Neutrophil (primary cell): ENCODE results near the gene PTMS.

Experiments used
- H3K27ac ChIP-seq: fragments of 200-600 bp; sonication (generic); 2 replicates; pipeline ENCODE4 v1.5.1; 2016; ENCODE audit warnings: mild to moderate bottlenecking, moderate library complexity
- H3K27me3 ChIP-seq: fragments of 200-600 bp; sonication (generic); 2 replicates; pipeline ENCODE4 v1.6.0; 2016; ENCODE audit warnings: mild to moderate bottlenecking
- H3K36me3 ChIP-seq: fragments of 200-600 bp; sonication (generic); 2 replicates; pipeline ENCODE4 v1.5.1; 2017
- H3K4me1 ChIP-seq, 2 experiments: fragments of 200-600 bp in 1 of 2; sonication (generic) in 1 of 2; 1 replicate in 1 of 2; 2 replicates in 1 of 2; pipeline versions ENCODE4 v1.5.1 to v1.6.1; 2013 to 2016; ENCODE audit warnings: low read depth in 1 of 2, low read length in 1 of 2, mild to moderate bottlenecking in 1 of 2, moderate library complexity in 1 of 2; ENCODE audit not compliant: control insufficient read depth in 1 of 2, insufficient read depth in 1 of 2
- H3K4me3 ChIP-seq, 2 experiments: fragments of 200-600 bp in 1 of 2; sonication (generic) in 1 of 2; 1 replicate in 1 of 2; 2 replicates in 1 of 2; pipeline ENCODE4 v1.5.1; 2013 to 2016; ENCODE audit warnings: low read depth in 1 of 2, low read length in 1 of 2, mild to moderate bottlenecking in 1 of 2, moderate library complexity in 1 of 2
- H3K9me3 ChIP-seq: fragments of 200-600 bp; sonication (generic); 2 replicates; pipeline ENCODE4 v1.5.1; 2016
- CTCF ChIP-seq: fragments of 200-600 bp; sonication (generic); IDR thresholded peaks from 2 replicates; pipeline ENCODE4 v1.5.1; 2016; ENCODE audit warnings: antibody characterized with exemption

The PTMS gene

GRCh38 chr12:6765634-6766581 is at the start of gene PTMS:
Gene PTMS (plus strand): TSS chr12:6766363. CDS start chr12:6766706, 343 bp downstream.
- Histone ChIP-seq H3K4me1 (peaks cover 26 to 31% of the 10 kb centered on the region in 2 experiments), H3K27ac (peak within 1 kb of the TSS; percentile 72), H3K4me3 (peak within 1 kb of the TSS; percentile 82 to 83), H3K27me3 (peaks cover 81% of the 10 kb centered on the region), H3K9me3 (no peaks in the 10 kb centered on the region), H3K36me3 (no peaks in the 10 kb centered on the region)
- TF ChIP-seq CTCF, result no peak

GRCh38 chr12:6716874-6717437 is 49.2 kb upstream of the PTMS start:
- Histone ChIP-seq H3K4me1 (no peaks in the 10 kb centered on the region), H3K9me3 (no peaks in the 10 kb centered on the region), H3K4me3 (no peak overlapping the region), H3K27me3 (peaks cover 5% of the 10 kb centered on the region), H3K27ac (no peak overlapping the region), H3K36me3 (no peaks in the 10 kb centered on the region)
- TF ChIP-seq CTCF, result no peak

GRCh38 chr12:6722863-6723262 is 43.3 kb upstream of the PTMS start:
- TF ChIP-seq CTCF, result no peak
- H3K9me3 ChIP-seq, result no peaks in the 10 kb centered on the region
- peaks cover 6% of the 10 kb centered on the region for H3K36me3 ChIP-seq
- peak overlapping the region; percentile 98 for H3K27ac ChIP-seq
- H3K4me1 ChIP-seq, result peaks cover 18 to 21% of the 10 kb centered on the region in 2 experiments
- peak overlapping the region in 1 of 2 experiments; percentile 67 for H3K4me3 ChIP-seq
- H3K27me3 ChIP-seq, result no peaks in the 10 kb centered on the region

- peak within 1 kb of the TSS; percentile 98 for H3K27ac ChIP-seq
- H3K4me1 ChIP-seq, result peaks cover 18 to 21% of the 10 kb centered on the region in 2 experiments
- H3K36me3 ChIP-seq, result peaks cover 15% of the 10 kb centered on the region
- H3K9me3 ChIP-seq, result no peaks in the 10 kb centered on the region
- H3K27me3 ChIP-seq, result no peaks in the 10 kb centered on the region
- TF ChIP-seq CTCF, result peak; percentile 44
- H3K4me3 ChIP-seq, result peak within 1 kb of the TSS; percentile 67 to 81
Observed at GRCh38 chr12:6723607-6724408, 42.4 kb upstream of the PTMS start, which contains the start of gene COPS7A. Gene COPS7A (plus strand): TSS chr12:6724046. CDS start chr12:6724657, 611 bp downstream.

GRCh38 chr12:6724409-6724797 is 41.8 kb upstream of the PTMS start:
- H3K4me1 ChIP-seq, result peaks cover 18 to 21% of the 10 kb centered on the region in 2 experiments
- no peaks in the 10 kb centered on the region for H3K27me3 ChIP-seq
- peaks cover 21% of the 10 kb centered on the region for H3K36me3 ChIP-seq
- no peak for TF ChIP-seq CTCF
- peak overlapping the region; percentile 67 to 81 for H3K4me3 ChIP-seq
- peak overlapping the region; percentile 98 for H3K27ac ChIP-seq
- no peaks in the 10 kb centered on the region for H3K9me3 ChIP-seq
